HepG2 (cell line): ENCODE measurements around the gene RASSF4. TPM values are rescaled to one million over a fixed set of nuclear protein-coding genes. Genes with fewer than 3 reads are reported as not detected.

ENCODE experiments used
- HDAC2 ChIP-seq: sonication (generic); formaldehyde crosslinking; IDR thresholded peaks from 2 replicates; pipeline ENCODE4 v1.4.0; 2020; ENCODE audit warnings: missing genetic modification reagents
- HMG20B ChIP-seq: conservative IDR thresholded peaks from 2 replicates; pipeline ENCODE4 v1.6.1; 2016; ENCODE audit warnings: missing genetic modification reagents, missing compliant biosample characterization
- HOXA3 ChIP-seq: sonication (generic); formaldehyde crosslinking; IDR thresholded peaks from 2 replicates; pipeline ENCODE4 v1.5.0; 2020; ENCODE audit warnings: missing genetic modification reagents
- HOXA5 ChIP-seq: sonication (generic); formaldehyde crosslinking; IDR thresholded peaks from 2 replicates; pipeline ENCODE4 v1.4.0; 2020; ENCODE audit warnings: missing genetic modification reagents
- HOXA9 ChIP-seq: sonication (generic); formaldehyde crosslinking; IDR thresholded peaks from 2 replicates; pipeline ENCODE4 v1.8.1; 2022; ENCODE audit warnings: missing genetic modification reagents, mild to moderate bottlenecking, moderate library complexity, borderline replicate concordance
- JUN ChIP-seq: sonication (generic); formaldehyde crosslinking; IDR thresholded peaks from 2 replicates; pipeline ENCODE4 v1.4.0; 2020; ENCODE audit warnings: mild to moderate bottlenecking, missing genetic modification reagents
- KLF12 ChIP-seq: sonication (generic); formaldehyde crosslinking; IDR thresholded peaks from 2 replicates; pipeline ENCODE4 v1.4.0; 2020; ENCODE audit warnings: missing genetic modification reagents, borderline replicate concordance
- SRF ChIP-seq: IDR thresholded peaks from 2 replicates; pipeline ENCODE4 v1.6.1; 2011; ENCODE audit warnings: mild to moderate bottlenecking, low read depth, low read length, moderate library complexity
- TCF7L2 ChIP-seq: IDR thresholded peaks from 2 replicates; pipeline ENCODE4 v1.6.1; 2011; ENCODE audit warnings: mild to moderate bottlenecking, low read depth, low read length, moderate library complexity
- ZFP90 ChIP-seq: sonication (generic); formaldehyde crosslinking; IDR thresholded peaks from 2 replicates; pipeline ENCODE4 v1.8.0; 2022; ENCODE audit warnings: missing genetic modification reagents, mild to moderate bottlenecking, inconsistent platforms, borderline replicate concordance
- ZNF234 ChIP-seq: sonication (generic); formaldehyde crosslinking; conservative IDR thresholded peaks from 2 replicates; pipeline ENCODE4 v1.5.1; 2020; ENCODE audit warnings: mild to moderate bottlenecking, missing genetic modification reagents
- ZNF264 ChIP-seq: sonication (generic); formaldehyde crosslinking; IDR thresholded peaks from 2 replicates; pipeline ENCODE4 v1.4.0; 2020; ENCODE audit warnings: missing genetic modification reagents
- ZNF292 ChIP-seq: sonication (generic); formaldehyde crosslinking; IDR thresholded peaks from 2 replicates; pipeline ENCODE4 v1.8.1; 2022; ENCODE audit warnings: mild to moderate bottlenecking, low read depth, missing genetic modification reagents, borderline replicate concordance
- ZNF350 ChIP-seq: sonication (generic); formaldehyde crosslinking; IDR thresholded peaks from 2 replicates; pipeline ENCODE4 v1.4.0; 2020; ENCODE audit warnings: mild to moderate bottlenecking, low read depth, missing genetic modification reagents, borderline replicate concordance
- ZNF432 ChIP-seq: sonication (generic); formaldehyde crosslinking; IDR thresholded peaks from 2 replicates; pipeline ENCODE4 v1.5.0; 2020; ENCODE audit warnings: missing genetic modification reagents, mild to moderate bottlenecking, borderline replicate concordance
- ZNF501 ChIP-seq: sonication (generic); formaldehyde crosslinking; IDR thresholded peaks from 2 replicates; pipeline ENCODE4 v1.5.1; 2020; ENCODE audit warnings: mild to moderate bottlenecking, moderate library complexity, missing genetic modification reagents
- polyA plus RNA-seq, 8 experiments: library from polyadenylated mRNA; depleted of rRNA in 3 of 8; stranded (reverse) in 7 of 8; unstranded in 1 of 8; fragments of >200 nt; fragmentation: Illumina TruSeq in 4 of 8; extraction: Trizol in 4 of 8; gene quantifications; 2 replicates each; pipeline versions ENCODE4 v1.2.1 to v1.2.3, GENCODE V29; 2011 to 2016; ENCODE audit warnings: low read depth in 4 of 8, missing spikeins in 1 of 8, mixed read lengths in 1 of 8; ENCODE audit not compliant: insufficient read depth in 1 of 8
- total RNA-seq, 5 experiments: library from RNA; depleted of rRNA; stranded (reverse); fragments of >200 nt; fragmentation: Illumina TruSeq; extraction: Trizol; gene quantifications; 2 replicates each; pipeline ENCODE4 v1.2.3, GENCODE V29; 2016; ENCODE audit warnings: low read depth in 1 of 5
- TF ChIP-seq, protein P1 (sequence below): sonication (generic); formaldehyde crosslinking; IDR thresholded peaks from 2 replicates; pipeline ENCODE4 v1.4.0; 2020; ENCODE audit warnings: missing genetic modification reagents
- TF ChIP-seq, protein P2 (sequence below): sonication (generic); formaldehyde crosslinking; IDR thresholded peaks from 2 replicates; pipeline ENCODE4 v1.9.0; 2021; ENCODE audit warnings: mild to moderate bottlenecking, missing genetic modification reagents

Gene RASSF4
- total and polyA plus RNA-seq, 2 of the 13 experiments (the other 11 are each of a cell fraction or from before 2014, with no cell fraction given) = 34.0 to 51.7 TPM

GRCh38 chr10:44960482-44961229, 1.1 kb downstream of the RASSF4 start (continued):
- TF ChIP-seq, protein P1, sequence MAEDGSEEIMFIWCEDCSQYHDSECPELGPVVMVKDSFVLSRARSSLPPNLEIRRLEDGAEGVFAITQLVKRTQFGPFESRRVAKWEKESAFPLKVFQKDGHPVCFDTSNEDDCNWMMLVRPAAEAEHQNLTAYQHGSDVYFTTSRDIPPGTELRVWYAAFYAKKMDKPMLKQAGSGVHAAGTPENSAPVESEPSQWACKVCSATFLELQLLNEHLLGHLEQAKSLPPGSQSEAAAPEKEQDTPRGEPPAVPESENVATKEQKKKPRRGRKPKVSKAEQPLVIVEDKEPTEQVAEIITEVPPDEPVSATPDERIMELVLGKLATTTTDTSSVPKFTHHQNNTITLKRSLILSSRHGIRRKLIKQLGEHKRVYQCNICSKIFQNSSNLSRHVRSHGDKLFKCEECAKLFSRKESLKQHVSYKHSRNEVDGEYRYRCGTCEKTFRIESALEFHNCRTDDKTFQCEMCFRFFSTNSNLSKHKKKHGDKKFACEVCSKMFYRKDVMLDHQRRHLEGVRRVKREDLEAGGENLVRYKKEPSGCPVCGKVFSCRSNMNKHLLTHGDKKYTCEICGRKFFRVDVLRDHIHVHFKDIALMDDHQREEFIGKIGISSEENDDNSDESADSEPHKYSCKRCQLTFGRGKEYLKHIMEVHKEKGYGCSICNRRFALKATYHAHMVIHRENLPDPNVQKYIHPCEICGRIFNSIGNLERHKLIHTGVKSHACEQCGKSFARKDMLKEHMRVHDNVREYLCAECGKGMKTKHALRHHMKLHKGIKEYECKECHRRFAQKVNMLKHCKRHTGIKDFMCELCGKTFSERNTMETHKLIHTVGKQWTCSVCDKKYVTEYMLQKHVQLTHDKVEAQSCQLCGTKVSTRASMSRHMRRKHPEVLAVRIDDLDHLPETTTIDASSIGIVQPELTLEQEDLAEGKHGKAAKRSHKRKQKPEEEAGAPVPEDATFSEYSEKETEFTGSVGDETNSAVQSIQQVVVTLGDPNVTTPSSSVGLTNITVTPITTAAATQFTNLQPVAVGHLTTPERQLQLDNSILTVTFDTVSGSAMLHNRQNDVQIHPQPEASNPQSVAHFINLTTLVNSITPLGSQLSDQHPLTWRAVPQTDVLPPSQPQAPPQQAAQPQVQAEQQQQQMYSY (CRISPR knock-in tag) = 0 out of 2 replicates have a peak, but pooled peaks have one; percentile 33
- TF ChIP-seq HOXA9 (CRISPR knock-in tag) (no peak), HDAC2 (CRISPR knock-in tag) (peak; percentile 38; the same call in 1 of the 2 replicates), HOXA3 (0 out of 2 replicates have a peak, but pooled peaks have one; percentile 15), SRF (no peak), ZFP90 (CRISPR knock-in tag) (no peak), ZNF292 (CRISPR knock-in tag) (no peak), TCF7L2 (no peak), HOXA5 (0 out of 2 replicates have a peak, but pooled peaks have one; percentile 58), ZNF432 (CRISPR knock-in tag) (no peak), KLF12 (CRISPR knock-in tag) (0 out of 2 replicates have a peak, but pooled peaks have one; percentile 37), ZNF234 (0 out of 2 replicates have a peak, but pooled peaks have one; percentile 13), JUN (CRISPR knock-in tag) (no peak), ZNF264 (CRISPR knock-in tag) (peak; percentile 24; the same call in 1 of the 2 replicates), ZNF501 (CRISPR knock-in tag) (0 out of 2 replicates have a peak, but pooled peaks have one; percentile 17), HMG20B (CRISPR knock-in tag) (no peak), ZNF350 (CRISPR knock-in tag) (no peak)
- TF ChIP-seq, protein P2, sequence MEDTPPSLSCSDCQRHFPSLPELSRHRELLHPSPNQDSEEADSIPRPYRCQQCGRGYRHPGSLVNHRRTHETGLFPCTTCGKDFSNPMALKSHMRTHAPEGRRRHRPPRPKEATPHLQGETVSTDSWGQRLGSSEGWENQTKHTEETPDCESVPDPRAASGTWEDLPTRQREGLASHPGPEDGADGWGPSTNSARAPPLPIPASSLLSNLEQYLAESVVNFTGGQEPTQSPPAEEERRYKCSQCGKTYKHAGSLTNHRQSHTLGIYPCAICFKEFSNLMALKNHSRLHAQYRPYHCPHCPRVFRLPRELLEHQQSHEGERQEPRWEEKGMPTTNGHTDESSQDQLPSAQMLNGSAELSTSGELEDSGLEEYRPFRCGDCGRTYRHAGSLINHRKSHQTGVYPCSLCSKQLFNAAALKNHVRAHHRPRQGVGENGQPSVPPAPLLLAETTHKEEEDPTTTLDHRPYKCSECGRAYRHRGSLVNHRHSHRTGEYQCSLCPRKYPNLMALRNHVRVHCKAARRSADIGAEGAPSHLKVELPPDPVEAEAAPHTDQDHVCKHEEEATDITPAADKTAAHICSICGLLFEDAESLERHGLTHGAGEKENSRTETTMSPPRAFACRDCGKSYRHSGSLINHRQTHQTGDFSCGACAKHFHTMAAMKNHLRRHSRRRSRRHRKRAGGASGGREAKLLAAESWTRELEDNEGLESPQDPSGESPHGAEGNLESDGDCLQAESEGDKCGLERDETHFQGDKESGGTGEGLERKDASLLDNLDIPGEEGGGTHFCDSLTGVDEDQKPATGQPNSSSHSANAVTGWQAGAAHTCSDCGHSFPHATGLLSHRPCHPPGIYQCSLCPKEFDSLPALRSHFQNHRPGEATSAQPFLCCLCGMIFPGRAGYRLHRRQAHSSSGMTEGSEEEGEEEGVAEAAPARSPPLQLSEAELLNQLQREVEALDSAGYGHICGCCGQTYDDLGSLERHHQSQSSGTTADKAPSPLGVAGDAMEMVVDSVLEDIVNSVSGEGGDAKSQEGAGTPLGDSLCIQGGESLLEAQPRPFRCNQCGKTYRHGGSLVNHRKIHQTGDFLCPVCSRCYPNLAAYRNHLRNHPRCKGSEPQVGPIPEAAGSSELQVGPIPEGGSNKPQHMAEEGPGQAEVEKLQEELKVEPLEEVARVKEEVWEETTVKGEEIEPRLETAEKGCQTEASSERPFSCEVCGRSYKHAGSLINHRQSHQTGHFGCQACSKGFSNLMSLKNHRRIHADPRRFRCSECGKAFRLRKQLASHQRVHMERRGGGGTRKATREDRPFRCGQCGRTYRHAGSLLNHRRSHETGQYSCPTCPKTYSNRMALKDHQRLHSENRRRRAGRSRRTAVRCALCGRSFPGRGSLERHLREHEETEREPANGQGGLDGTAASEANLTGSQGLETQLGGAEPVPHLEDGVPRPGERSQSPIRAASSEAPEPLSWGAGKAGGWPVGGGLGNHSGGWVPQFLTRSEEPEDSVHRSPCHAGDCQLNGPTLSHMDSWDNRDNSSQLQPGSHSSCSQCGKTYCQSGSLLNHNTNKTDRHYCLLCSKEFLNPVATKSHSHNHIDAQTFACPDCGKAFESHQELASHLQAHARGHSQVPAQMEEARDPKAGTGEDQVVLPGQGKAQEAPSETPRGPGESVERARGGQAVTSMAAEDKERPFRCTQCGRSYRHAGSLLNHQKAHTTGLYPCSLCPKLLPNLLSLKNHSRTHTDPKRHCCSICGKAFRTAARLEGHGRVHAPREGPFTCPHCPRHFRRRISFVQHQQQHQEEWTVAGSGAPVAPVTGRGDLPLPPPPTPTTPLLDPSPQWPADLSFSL (CRISPR knock-in tag) = no peak
